Liver (tissue), 3 donors: ENCODE data around the gene GRAMD2B.

Experiments used
- CTCF ChIP-seq: fragments of 150-350 bp; IDR thresholded peaks from 2 replicates; pipeline ENCODE4 v1.5.1; 2017; ENCODE audit warnings: improper control_type of control experiment, low read depth, low read length; ENCODE audit not compliant: missing input control
- EGR1 ChIP-seq, 2 donors: IDR thresholded peaks; 2 replicates each; pipeline ENCODE4 v1.6.1; 2016 to 2018; ENCODE audit warnings: antibody characterized with exemption in 2 of 2, low read depth in 2 of 2
- FOXA1 ChIP-seq: IDR thresholded peaks from 2 replicates; pipeline ENCODE4 v1.6.1; 2016; ENCODE audit warnings: antibody characterized with exemption
- GABPA ChIP-seq, 2 donors: IDR thresholded peaks in 1 of 2; conservative IDR thresholded peaks in 1 of 2; 2 replicates each; pipeline ENCODE4 v1.6.1; 2016; ENCODE audit warnings: antibody characterized with exemption in 2 of 2, mild to moderate bottlenecking in 1 of 2, moderate library complexity in 1 of 2
- JUND ChIP-seq, 2 donors: IDR thresholded peaks; 2 replicates each; pipeline ENCODE4 v1.6.1; 2016; ENCODE audit warnings: antibody characterized with exemption in 2 of 2
- MAX ChIP-seq: IDR thresholded peaks from 2 replicates; pipeline ENCODE4 v1.6.1; 2016; ENCODE audit warnings: antibody characterized with exemption
- RAD21 ChIP-seq, 2 donors: IDR thresholded peaks; 2 replicates each; pipeline ENCODE4 v1.6.1; 2016; ENCODE audit warnings: antibody characterized with exemption in 2 of 2, mild to moderate bottlenecking in 2 of 2
- RXRA ChIP-seq, 2 donors: IDR thresholded peaks; 2 replicates each; pipeline ENCODE4 v1.6.1; 2017 to 2018; ENCODE audit warnings: antibody characterized with exemption in 2 of 2, mild to moderate bottlenecking in 1 of 2
- SP1 ChIP-seq: IDR thresholded peaks from 2 replicates; pipeline ENCODE4 v1.6.1; 2018; ENCODE audit warnings: antibody characterized with exemption, mild to moderate bottlenecking
- TAF1 ChIP-seq: conservative IDR thresholded peaks from 2 replicates; pipeline ENCODE4 v1.6.1; 2016; ENCODE audit warnings: antibody characterized with exemption, mild to moderate bottlenecking
- YY1 ChIP-seq: IDR thresholded peaks from 2 replicates; pipeline ENCODE4 v1.6.1; 2016; ENCODE audit warnings: antibody characterized with exemption, mild to moderate bottlenecking
- TF ChIP-seq, protein P1 (sequence below): IDR thresholded peaks from 2 replicates; pipeline ENCODE4 v1.6.1; 2016; ENCODE audit warnings: antibody characterized with exemption, mild to moderate bottlenecking
- TF ChIP-seq, protein P2 (sequence below): IDR thresholded peaks from 2 replicates; pipeline ENCODE4 v1.6.1; 2016; ENCODE audit warnings: antibody characterized with exemption
- donor health status: healthy.
- donor health status: healthy.

- TF ChIP-seq, protein P1, sequence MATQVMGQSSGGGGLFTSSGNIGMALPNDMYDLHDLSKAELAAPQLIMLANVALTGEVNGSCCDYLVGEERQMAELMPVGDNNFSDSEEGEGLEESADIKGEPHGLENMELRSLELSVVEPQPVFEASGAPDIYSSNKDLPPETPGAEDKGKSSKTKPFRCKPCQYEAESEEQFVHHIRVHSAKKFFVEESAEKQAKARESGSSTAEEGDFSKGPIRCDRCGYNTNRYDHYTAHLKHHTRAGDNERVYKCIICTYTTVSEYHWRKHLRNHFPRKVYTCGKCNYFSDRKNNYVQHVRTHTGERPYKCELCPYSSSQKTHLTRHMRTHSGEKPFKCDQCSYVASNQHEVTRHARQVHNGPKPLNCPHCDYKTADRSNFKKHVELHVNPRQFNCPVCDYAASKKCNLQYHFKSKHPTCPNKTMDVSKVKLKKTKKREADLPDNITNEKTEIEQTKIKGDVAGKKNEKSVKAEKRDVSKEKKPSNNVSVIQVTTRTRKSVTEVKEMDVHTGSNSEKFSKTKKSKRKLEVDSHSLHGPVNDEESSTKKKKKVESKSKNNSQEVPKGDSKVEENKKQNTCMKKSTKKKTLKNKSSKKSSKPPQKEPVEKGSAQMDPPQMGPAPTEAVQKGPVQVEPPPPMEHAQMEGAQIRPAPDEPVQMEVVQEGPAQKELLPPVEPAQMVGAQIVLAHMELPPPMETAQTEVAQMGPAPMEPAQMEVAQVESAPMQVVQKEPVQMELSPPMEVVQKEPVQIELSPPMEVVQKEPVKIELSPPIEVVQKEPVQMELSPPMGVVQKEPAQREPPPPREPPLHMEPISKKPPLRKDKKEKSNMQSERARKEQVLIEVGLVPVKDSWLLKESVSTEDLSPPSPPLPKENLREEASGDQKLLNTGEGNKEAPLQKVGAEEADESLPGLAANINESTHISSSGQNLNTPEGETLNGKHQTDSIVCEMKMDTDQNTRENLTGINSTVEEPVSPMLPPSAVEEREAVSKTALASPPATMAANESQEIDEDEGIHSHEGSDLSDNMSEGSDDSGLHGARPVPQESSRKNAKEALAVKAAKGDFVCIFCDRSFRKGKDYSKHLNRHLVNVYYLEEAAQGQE: no peak
- TF ChIP-seq CTCF (no peak), YY1 (no peak), GABPA (IDR thresholded peaks at IDR 0.05 in 1 of 2, conservative IDR thresholded peaks at IDR 0.05 in 1 of 2) (no peak), RAD21 (IDR thresholded peaks at IDR 0.05) (no peak), JUND (IDR thresholded peaks at IDR 0.05) (no peak), SP1 (no peak), TAF1 (no peak), MAX (no peak), EGR1 (IDR thresholded peaks at IDR 0.05; ENCODE audit: low read depth in 2 of 2) (no peak), FOXA1 (no peak), RXRA (IDR thresholded peaks at IDR 0.05) (no peak)
- TF ChIP-seq, protein P2, sequence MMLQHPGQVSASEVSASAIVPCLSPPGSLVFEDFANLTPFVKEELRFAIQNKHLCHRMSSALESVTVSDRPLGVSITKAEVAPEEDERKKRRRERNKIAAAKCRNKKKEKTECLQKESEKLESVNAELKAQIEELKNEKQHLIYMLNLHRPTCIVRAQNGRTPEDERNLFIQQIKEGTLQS: no peak
Observed at GRCh38 chr5:126452477-126452876, 29.3 kb downstream of the GRAMD2B start.
